Measurements from ENCODE around the gene FMNL2.

DNA sequence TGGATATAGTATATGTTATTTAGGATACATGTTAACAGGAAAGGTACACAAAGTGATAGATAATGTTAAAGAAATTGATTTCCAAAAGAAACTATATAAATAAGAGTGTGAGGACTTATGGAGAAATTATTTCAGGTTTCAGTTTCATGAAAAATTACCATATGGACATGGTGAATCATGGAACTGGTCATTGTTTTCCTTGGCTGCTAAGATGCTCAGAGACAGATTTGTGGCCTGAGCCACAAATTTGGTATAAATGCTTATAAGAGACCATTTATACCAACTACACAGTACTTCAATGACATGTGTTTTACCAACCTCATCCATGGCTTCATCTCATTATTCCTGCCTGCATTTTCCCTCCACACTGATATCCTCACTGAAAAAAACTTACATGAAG lies 188.1 kb downstream of the FMNL2 start:
- TF ChIP-seq, protein P1, sequence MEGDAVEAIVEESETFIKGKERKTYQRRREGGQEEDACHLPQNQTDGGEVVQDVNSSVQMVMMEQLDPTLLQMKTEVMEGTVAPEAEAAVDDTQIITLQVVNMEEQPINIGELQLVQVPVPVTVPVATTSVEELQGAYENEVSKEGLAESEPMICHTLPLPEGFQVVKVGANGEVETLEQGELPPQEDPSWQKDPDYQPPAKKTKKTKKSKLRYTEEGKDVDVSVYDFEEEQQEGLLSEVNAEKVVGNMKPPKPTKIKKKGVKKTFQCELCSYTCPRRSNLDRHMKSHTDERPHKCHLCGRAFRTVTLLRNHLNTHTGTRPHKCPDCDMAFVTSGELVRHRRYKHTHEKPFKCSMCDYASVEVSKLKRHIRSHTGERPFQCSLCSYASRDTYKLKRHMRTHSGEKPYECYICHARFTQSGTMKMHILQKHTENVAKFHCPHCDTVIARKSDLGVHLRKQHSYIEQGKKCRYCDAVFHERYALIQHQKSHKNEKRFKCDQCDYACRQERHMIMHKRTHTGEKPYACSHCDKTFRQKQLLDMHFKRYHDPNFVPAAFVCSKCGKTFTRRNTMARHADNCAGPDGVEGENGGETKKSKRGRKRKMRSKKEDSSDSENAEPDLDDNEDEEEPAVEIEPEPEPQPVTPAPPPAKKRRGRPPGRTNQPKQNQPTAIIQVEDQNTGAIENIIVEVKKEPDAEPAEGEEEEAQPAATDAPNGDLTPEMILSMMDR (IDR thresholded peaks at IDR 0.05; ENCODE audit: insufficient read depth, low read depth, low read length), result no peak
- no peak for TF ChIP-seq EZH2 (IDR thresholded peaks at IDR 0.05; ENCODE audit: insufficient read depth, low read length)

Measured in astrocyte (in vitro differentiated cells and primary cell).